Lower leg skin (tissue), 4 donors: ENCODE data around the gene RFX2. TPM values are rescaled to one million over a fixed set of nuclear protein-coding genes. Genes with fewer than 3 reads are reported as not detected.
"Not testable (repeated sequence)": the region's sequence is repeated elsewhere in the genome, so short reads cannot be mapped to it uniquely, and the experiment has no call there.

Source experiments
- DNase-seq, 2 donors: peaks; one replicate each; pipeline ENCODE4 v3.0.0-alpha.2; 2019; ENCODE audit warnings: low spot score in 2 of 2
- H3K4me3 ChIP-seq: fragments of 200-600 bp; sonication (generic); 2 replicates; pipeline ENCODE4 v1.5.1; 2017; ENCODE audit warnings: mild to moderate bottlenecking, low read depth; ENCODE audit not compliant: poor library complexity, severe bottlenecking
- POLR2A ChIP-seq, 2 donors: fragments of 450-650 bp; IDR thresholded peaks; one replicate each; pipeline ENCODE4 v1.6.1; 2016 to 2017; ENCODE audit warnings: antibody characterized with exemption in 2 of 2, mild to moderate bottlenecking in 1 of 2, moderate library complexity in 1 of 2
- WGBS, 2 donors: methylation state at CpG; one replicate each; pipeline ENCODE4 v1.1.5; 2018; 5-methylcytosine and 5-hydroxymethylcytosine counted together
- intact Hi-C: fragments of 100-400 bp; cut with DNase I; formaldehyde crosslinking; loops from one replicate; pipeline ENCODE4 v1.15.0; 2023; ENCODE audit warnings: low total_unique reads
- total RNA-seq, 4 donors: library from RNA; depleted of rRNA; stranded (reverse); fragments of >200 nt; gene quantifications; one replicate each; pipeline ENCODE4 v1.1.0, GENCODE V29; 2016
- TF ChIP-seq, protein P1 (sequence below), 3 donors: fragments of 450-650 bp; IDR thresholded peaks; one replicate each; pipeline ENCODE4 v1.5.1; 2016; ENCODE audit warnings: antibody characterized with exemption in 3 of 3, mild to moderate bottlenecking in 3 of 3, moderate library complexity in 2 of 3

Gene RFX2
- total RNA-seq, 4 donors from 2014 or later = 19.6 to 28.7 (median 25.8) TPM

- 75 to 76% methylated on average over 8 of the region's 8 CpGs for WGBS, 2 donors
- intact Hi-C loops = no loop called here
- TF ChIP-seq POLR2A (IDR thresholded peaks at IDR 0.05) = no peak
- TF ChIP-seq, protein P1, sequence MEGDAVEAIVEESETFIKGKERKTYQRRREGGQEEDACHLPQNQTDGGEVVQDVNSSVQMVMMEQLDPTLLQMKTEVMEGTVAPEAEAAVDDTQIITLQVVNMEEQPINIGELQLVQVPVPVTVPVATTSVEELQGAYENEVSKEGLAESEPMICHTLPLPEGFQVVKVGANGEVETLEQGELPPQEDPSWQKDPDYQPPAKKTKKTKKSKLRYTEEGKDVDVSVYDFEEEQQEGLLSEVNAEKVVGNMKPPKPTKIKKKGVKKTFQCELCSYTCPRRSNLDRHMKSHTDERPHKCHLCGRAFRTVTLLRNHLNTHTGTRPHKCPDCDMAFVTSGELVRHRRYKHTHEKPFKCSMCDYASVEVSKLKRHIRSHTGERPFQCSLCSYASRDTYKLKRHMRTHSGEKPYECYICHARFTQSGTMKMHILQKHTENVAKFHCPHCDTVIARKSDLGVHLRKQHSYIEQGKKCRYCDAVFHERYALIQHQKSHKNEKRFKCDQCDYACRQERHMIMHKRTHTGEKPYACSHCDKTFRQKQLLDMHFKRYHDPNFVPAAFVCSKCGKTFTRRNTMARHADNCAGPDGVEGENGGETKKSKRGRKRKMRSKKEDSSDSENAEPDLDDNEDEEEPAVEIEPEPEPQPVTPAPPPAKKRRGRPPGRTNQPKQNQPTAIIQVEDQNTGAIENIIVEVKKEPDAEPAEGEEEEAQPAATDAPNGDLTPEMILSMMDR (IDR thresholded peaks at IDR 0.05) = no peak
- DNase-seq = no peak
- no peak overlapping the region for H3K4me3 ChIP-seq
These were observed 120.8 kb downstream of the RFX2 start for GRCh38 chr19:5989388-5990074.

DNA sequence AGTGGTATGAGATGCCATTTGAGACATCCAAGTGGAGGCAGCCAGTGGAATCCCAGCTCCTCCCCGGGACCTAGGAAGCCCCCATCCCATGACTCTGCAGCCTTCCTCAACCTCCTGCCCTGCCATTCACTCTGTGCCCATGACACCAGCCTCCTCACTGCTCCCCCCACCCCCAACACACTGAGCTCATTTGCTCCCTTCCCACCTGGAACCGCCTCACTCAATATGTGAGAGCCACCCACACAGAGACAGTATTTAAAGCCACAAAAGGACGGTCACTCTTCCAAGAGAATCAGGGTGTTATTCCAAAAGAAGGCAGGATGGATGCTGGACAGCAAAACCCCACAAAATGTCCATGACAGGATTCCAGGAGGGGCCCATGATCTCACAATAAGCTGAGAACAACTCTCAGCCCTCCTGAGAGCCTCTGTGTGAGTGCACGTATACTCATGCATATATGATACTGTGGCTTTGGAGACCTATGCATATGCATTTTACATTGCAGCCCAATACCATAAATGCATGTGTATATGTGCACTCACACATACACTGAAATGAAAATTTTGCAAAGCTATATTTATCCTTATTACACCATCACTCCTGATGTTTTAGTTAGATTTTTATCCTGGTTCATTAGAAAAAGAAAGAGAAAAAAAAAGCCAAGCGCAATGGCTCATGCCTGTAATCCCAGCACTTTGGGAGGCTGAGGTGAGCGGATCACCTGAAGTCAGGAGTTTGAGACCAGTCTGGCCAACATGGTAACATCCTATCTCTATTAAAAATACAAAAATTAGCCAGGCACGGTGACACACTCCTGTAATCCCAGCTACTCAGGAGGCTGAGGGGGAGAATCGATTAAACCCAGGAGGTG, 121.5 kb downstream of the RFX2 start:
- WGBS, 2 donors = 81 to 82% methylated on average over 8 of the region's 8 CpGs
- TF ChIP-seq, protein P1 (IDR thresholded peaks at IDR 0.05) = no peak
- no peak for TF ChIP-seq POLR2A (IDR thresholded peaks at IDR 0.05)
- intact Hi-C loops = no loop called here
- H3K4me3 ChIP-seq = no peak overlapping the region
- no peak for DNase-seq

GRCh38 chr19:5987077-5987818, 123.1 kb downstream of the RFX2 start:
- H3K4me3 ChIP-seq = no peak overlapping the region
- TF ChIP-seq, protein P1 (IDR thresholded peaks at IDR 0.05) = peak in 1 of 3 donors; percentile 87
- TF ChIP-seq POLR2A (IDR thresholded peaks at IDR 0.05) = no peak
- peak; percentile 73 to 93 for DNase-seq
- intact Hi-C loops = no loop called here
- 25 to 26% methylated on average over 17 of the region's 17 CpGs for WGBS, 2 donors

GRCh38 chr19:5985837-5986236, 124.5 kb downstream of the RFX2 start:
- intact Hi-C loops, H3K4me3 ChIP-seq, DNase-seq: not testable (repeated sequence)
- WGBS, 2 donors = 72 to 80% methylated on average over 5 of the region's 5 CpGs

- DNase-seq = no peak
- TF ChIP-seq, protein P1 (IDR thresholded peaks at IDR 0.05) = no peak
- TF ChIP-seq POLR2A (IDR thresholded peaks at IDR 0.05) = no peak
- H3K4me3 ChIP-seq = no peak overlapping the region
- intact Hi-C loops = no loop called here
- WGBS, 2 donors = 64 to 71% methylated on average over 12 of the region's 12 CpGs
These were observed 125.1 kb downstream of the RFX2 start for GRCh38 chr19:5985098-5985783.
